OCI-M1 (cell line): Measurements from ENCODE around the gene MINDY4.

Experiments used
- DNase-seq: peaks from one replicate; lab custom pipeline; 2025; lab: John Stamatoyannopoulos, UW

MINDY4 gene

GRCh38 chr7:30836991-30837390 is 65.8 kb downstream of the MINDY4 start:
- DNase-seq, result no peak

DNA sequence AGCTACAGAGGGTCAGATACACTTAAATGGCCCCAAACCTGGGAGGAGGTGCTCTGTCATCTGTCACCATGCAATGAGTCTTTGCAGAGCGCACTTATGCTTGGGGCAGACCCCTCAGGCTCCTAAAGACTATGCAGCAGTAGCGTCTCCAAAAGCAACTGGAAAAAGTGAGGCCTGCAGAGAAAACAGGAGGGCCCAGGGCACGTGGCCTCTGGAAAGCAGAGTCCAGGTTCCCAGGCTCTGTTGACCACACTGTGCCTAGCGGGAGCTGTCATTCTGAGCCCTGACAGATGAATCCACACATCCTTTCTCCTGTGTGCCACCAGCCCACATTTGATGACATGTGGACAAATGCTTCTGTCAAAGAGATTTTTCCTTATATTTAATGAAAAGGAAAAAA is 66.4 kb downstream of the MINDY4 start:
- no peak for DNase-seq

- DNase-seq, result no peak
These were observed 66.8 kb downstream of the MINDY4 start for GRCh38 chr7:30838008-30838407.

DNA sequence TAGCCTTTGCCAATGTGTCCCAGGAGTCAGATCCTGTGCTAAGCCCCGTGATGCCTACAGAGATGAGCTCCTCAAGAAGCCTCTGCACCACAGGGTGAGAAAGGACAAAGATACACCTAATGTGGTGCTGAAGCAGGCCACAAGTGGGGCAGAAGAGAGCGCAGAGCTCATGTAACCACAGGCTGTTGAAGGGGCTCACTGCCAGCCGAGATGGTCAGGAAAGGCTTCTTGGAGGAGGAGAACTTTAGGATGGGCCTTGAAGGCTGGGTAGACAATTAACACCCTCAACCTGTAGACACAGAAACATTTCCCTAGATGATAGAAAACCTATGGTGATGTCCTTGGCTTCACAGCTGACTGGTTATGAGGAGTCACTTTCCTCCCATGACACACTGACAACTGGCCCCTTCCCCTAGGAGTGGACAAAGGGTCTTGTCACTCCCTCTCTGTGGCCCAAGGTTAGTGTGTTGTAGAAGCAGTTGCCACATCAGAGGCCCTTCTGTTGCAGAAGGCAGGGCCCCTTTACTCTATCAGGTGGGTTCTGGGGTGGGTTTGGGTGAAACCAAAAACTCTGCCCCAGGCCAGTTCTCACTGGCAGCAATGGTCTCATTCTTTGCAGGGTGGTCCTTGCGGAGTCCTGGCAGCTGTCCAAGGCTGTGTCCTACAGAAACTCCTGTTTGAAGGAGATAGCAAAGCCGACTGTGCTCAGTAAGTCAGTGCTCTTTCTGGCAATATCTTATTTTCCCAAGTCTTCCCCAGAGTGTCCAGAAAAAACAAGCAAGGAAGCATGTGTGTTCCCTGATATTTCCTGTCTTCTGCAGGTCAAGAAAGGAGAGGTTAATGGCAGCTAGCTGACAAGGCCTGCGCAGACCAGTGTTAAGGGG is 69.2 kb downstream of the MINDY4 start:
- DNase-seq, result no peak

DNA sequence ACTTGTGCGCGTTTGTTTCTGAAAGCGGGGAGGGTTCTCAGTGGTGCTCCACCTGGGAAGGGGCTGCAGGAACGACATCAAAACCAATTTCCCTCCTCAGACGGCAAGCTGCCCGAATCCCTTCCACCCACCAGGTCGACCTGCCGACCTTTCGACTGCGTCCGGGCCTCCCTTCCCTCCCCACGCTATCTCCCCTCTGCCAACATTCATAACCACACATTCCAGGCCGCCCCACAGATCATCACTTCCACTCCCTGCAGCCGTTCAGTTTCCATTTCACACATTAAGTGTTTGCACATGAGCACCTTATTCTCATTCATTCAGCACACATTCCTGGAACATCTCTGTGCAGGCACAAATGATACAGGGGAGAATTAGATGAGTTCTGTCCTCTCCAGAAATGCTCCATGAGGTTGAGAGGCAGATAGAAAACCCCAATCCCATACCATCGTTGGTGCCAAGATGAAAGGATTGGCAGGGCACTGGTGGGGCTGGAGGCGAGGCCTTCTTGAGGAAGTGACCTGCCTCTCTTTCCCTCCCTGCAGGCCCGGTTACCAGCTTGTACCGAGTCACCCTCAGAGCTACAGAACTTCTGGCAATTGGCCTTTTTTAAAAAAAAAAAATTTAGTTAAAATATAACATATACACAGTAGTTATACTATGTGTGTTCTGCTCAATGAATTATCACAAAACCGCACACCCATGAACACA is 70.0 kb downstream of the MINDY4 start:
- DNase-seq, result no peak

DNA sequence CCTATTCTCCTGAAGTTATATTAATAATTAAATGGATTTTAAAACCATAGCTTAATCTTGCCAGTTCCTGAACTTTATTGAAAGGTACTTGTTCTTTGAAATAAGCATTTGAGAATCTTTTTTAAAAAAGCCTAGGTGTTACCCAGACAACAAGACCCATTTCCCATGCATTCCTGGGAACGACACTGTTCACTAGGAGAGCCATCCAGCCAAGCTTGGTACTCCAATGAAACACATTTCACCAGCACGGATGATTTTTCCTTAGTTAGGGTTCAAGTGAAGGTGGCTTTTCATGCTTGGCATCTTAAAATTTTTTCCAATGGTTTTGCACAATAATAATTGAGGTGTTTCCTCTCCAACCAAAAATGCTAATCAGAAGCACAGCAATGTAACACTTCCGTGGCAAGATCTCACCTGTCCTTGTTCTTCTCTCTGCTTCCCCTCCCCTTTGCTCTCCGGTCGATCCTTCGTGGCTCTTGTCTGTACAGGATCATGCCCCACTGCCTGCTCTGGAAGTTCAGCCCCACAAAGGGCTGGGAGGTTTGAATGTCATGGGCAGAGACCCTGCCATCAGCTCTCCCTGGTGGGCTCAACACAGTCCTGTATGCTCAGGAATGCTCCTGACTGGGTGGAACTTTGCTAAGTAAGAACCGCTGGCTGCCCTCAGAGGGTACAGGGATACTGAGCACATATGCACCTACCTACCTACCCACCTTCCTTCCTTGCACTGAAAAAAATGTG is 70.8 kb downstream of the MINDY4 start:
- no peak for DNase-seq

GRCh38 chr7:30842542-30843451 is 71.6 kb downstream of the MINDY4 start:
- DNase-seq, result no peak

DNA sequence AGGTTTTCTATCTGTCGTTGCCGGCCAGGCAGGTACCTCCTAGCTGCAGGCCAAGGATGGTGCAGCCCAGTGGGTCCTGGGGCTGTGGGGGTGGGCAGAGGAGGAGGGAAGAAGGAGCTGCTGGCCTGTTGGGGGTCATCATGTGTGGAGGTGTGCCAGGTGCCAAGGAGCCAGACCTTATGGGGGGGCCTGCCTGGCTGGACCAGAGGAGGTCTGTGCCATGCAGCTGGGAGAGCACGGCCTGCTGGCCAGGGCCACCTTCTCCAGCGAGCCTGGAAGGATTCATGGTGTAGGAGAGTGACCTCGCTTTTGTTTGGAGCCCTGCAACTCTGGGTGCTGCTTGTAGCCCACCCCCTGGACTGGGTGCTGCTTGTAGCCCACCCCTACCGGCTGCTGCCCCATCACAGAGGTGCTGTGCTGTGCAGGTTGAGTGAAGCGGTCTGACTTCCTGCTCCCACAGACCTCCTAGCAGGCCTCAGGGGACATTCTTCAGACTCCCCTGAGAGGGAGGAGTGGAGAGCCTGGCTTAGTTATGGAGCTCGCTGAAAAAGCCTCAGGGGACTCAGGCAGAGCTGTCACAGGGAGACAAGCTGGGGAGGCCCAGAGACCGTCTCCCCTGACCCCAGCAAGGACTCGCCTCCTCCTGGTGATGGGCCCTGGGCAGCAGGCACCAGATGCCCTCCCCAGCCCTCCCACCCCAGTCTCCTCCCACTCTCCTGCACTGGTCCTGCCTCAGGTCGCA is 72.7 kb downstream of the MINDY4 start:
- no peak for DNase-seq

- no peak for DNase-seq
These were observed 73.3 kb downstream of the MINDY4 start for GRCh38 chr7:30844483-30844874.

GRCh38 chr7:30844916-30845315 is 73.7 kb downstream of the MINDY4 start:
- no peak for DNase-seq

DNA sequence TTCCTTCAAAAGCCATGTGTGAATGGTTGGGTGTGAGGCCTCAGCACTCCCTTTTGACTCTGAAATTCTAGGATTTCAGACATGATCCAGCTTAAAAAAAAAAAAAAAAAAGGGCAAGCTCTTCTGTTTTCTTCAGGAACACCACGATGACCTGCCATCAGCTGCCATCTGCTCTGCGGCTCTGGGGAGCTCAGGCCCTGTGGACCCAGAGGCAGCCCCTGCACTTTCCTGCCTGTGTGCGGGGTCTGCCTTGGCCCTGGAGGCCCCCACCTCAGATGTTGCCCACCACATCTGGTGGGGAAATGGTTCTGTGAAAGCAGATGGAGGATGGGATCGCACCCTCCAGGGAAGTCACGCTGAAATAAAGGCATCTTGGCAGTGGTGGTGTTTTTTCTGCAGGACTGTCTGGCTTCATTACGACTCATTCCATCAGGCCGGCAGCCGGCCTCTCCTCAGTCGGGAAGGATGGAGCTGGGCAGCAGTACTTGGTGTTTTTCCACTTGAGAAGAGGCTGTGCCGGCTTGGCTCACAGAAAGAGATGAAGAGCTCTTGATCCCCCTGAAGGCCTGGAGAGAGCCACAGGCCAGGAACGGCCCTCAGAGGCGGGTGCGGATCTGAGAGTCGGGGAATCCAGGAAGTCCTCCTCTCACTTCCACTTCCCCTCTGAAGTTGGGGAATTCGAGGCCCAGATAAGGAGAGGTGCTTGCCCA is 74.4 kb downstream of the MINDY4 start:
- no peak for DNase-seq

GRCh38 chr7:30846378-30846777 is 75.2 kb downstream of the MINDY4 start:
- DNase-seq, result no peak

GRCh38 chr7:30848121-30848855 is 77.1 kb downstream of the MINDY4 start:
- no peak for DNase-seq

DNA sequence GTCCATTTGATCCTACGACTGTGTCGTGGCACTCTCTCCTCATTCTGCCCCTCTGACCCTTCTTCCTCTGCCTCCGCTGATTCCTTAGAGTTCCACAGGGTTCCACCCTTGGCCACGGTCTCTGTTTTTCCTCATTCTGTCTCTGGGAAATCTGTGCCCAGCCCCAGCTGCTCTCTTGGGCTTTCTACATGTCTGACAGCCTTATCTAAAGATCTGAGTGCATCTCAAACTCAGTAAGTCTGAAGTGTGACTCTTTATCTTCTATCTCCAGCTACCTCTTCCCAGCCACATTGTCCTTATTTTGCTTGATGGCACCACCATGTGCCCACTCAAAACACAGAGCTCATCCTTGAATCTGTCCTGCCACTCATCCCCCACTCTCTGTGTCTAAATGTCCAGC is 78.3 kb downstream of the MINDY4 start:
- no peak for DNase-seq

- no peak for DNase-seq
These were observed 79.2 kb downstream of the MINDY4 start for GRCh38 chr7:30850426-30850825.

GRCh38 chr7:30851651-30852307 is 80.6 kb downstream of the MINDY4 start:
- no peak for DNase-seq

- no peak for DNase-seq
These were observed 81.1 kb downstream of the MINDY4 start for GRCh38 chr7:30852308-30852684.

DNA sequence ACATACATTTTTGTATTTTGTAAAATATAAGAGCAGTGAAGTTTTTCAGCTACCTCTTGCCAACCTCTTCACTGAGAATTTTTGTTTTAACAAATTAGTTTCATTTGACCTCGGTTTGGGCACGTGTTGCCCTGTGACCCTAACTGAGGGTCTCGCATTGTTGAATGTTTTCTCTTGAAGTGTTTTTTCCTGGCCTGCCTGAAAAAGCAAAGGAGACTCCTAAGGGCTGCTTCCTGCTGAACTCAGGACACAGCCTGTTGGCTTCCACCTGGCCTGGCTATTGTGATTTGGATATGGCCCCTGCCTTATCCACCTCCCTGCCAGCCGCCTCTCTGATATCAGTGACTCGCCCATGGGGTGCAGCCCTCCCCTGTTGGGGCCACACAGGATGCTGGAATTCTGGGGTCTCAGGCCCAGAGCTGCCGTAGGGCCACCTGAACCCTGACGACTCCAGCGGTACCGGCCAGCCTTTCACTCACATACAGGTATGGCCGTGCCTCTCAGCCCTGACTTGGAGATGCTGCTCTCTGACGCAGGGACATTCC is 81.6 kb downstream of the MINDY4 start:
- no peak for DNase-seq

- no peak for DNase-seq
These were observed 82.4 kb downstream of the MINDY4 start for GRCh38 chr7:30853576-30853975.
